Measurements from ENCODE around the gene KPNA3. TPM values are rescaled to one million over a fixed set of nuclear protein-coding genes. Genes with fewer than 3 reads are reported as not detected.

Gene KPNA3
- total RNA-seq, 2 donors from 2014 or later = 30.3 to 30.9 TPM

DNA sequence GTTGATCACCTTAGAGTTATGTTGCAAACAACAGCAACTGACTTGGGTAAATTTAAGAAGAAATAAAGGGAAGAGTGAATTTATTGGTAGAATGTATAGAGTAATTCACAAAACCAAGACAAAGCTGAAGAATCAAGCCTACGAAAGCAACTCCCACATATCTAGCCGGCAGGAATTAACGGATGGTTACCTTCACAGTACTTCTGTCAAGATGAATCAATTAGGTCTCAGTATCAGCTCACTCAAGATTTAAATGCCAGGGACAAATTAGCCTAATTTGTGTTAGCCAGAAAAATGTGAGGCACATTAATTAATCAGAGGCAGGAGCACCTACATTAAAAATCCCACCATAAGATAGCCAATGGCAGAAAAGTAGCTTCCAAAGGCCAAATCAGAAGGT is 10.7 kb downstream of the KPNA3 start:
- H3K4me3 ChIP-seq = no peak overlapping the region
- TF ChIP-seq, protein P1, sequence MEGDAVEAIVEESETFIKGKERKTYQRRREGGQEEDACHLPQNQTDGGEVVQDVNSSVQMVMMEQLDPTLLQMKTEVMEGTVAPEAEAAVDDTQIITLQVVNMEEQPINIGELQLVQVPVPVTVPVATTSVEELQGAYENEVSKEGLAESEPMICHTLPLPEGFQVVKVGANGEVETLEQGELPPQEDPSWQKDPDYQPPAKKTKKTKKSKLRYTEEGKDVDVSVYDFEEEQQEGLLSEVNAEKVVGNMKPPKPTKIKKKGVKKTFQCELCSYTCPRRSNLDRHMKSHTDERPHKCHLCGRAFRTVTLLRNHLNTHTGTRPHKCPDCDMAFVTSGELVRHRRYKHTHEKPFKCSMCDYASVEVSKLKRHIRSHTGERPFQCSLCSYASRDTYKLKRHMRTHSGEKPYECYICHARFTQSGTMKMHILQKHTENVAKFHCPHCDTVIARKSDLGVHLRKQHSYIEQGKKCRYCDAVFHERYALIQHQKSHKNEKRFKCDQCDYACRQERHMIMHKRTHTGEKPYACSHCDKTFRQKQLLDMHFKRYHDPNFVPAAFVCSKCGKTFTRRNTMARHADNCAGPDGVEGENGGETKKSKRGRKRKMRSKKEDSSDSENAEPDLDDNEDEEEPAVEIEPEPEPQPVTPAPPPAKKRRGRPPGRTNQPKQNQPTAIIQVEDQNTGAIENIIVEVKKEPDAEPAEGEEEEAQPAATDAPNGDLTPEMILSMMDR (IDR thresholded peaks at IDR 0.05) = no peak
- H3K4me1 ChIP-seq (ENCODE audit: control insufficient read depth in 1 of 2, low read depth in 2 of 2) = peaks cover 0 to 3% of the 10 kb centered on the region in 2 donors
- H3K27me3 ChIP-seq (replicated peaks; ENCODE audit: insufficient read depth) = no peaks in the 10 kb centered on the region
- no peaks in the 10 kb centered on the region for H3K36me3 ChIP-seq
- no peak for DNase-seq (ENCODE audit: low spot score)
- H3K9me3 ChIP-seq = no peaks in the 10 kb centered on the region
- ATAC-seq (ENCODE audit: insufficient number of reproducible peaks, low FRiP score, low read depth) = no peak
- no peak overlapping the region for H3K27ac ChIP-seq

- Histone ChIP-seq H3K4me3 (no peak overlapping the region), H3K27ac (no peak overlapping the region), H3K4me1 (ENCODE audit: control insufficient read depth in 1 of 2, low read depth in 2 of 2) (peaks cover 0 to 3% of the 10 kb centered on the region in 2 donors), H3K27me3 (replicated peaks; ENCODE audit: insufficient read depth) (no peaks in the 10 kb centered on the region), H3K36me3 (no peaks in the 10 kb centered on the region), H3K9me3 (no peaks in the 10 kb centered on the region)
- ATAC-seq (ENCODE audit: insufficient number of reproducible peaks, low FRiP score, low read depth) = no peak
- TF ChIP-seq, protein P1 (IDR thresholded peaks at IDR 0.05) = no peak
- DNase-seq (ENCODE audit: low spot score) = no peak
Observed at GRCh38 chr13:49779721-49780120, 12.8 kb downstream of the KPNA3 start.

- ATAC-seq (ENCODE audit: insufficient number of reproducible peaks, low FRiP score, low read depth) (no peak), DNase-seq (ENCODE audit: low spot score) (no peak)
- Histone ChIP-seq H3K4me3 (no peak overlapping the region), H3K27me3 (replicated peaks; ENCODE audit: insufficient read depth) (no peaks in the 10 kb centered on the region), H3K27ac (no peak overlapping the region), H3K36me3 (no peaks in the 10 kb centered on the region), H3K4me1 (ENCODE audit: control insufficient read depth in 1 of 2, low read depth in 2 of 2) (no peaks in the 10 kb centered on the region), H3K9me3 (no peaks in the 10 kb centered on the region)
- TF ChIP-seq, protein P1 (IDR thresholded peaks at IDR 0.05) = no peak
Observed at GRCh38 chr13:49777746-49778614, 14.5 kb downstream of the KPNA3 start.

DNA sequence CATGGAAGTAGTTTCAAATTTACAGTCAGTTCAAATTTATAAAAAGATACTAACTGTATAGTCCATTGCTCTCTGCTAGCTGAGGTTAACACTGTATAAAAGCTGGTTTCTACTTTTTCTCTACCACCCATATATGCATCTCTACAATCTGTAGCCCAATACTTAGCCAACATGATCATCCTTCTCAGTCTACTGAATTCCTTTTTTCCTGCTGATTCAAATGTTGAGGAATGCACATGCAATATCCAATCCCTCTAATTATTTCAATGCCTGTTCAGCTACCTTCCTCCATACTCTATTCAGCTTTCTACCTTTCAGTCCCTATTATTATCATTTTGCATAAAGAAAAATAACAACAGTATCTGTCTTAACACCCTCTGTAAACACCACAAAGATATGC is 15.6 kb downstream of the KPNA3 start:
- Histone ChIP-seq H3K4me3 (no peak overlapping the region), H3K27me3 (replicated peaks; ENCODE audit: insufficient read depth) (no peaks in the 10 kb centered on the region)

GRCh38 chr13:49774376-49775005 is 18.0 kb downstream of the KPNA3 start:
- ATAC-seq (ENCODE audit: insufficient number of reproducible peaks, low FRiP score, low read depth) (no peak), DNase-seq (ENCODE audit: low spot score) (no peak)
- H3K27me3 ChIP-seq (replicated peaks; ENCODE audit: insufficient read depth) = no peaks in the 10 kb centered on the region
- no peaks in the 10 kb centered on the region for H3K9me3 ChIP-seq
- H3K4me1 ChIP-seq (ENCODE audit: control insufficient read depth in 1 of 2, low read depth in 2 of 2) = no peaks in the 10 kb centered on the region
- no peaks in the 10 kb centered on the region for H3K36me3 ChIP-seq
- H3K4me3 ChIP-seq = no peak overlapping the region
- TF ChIP-seq, protein P1 (IDR thresholded peaks at IDR 0.05) = no peak
- H3K27ac ChIP-seq = no peak overlapping the region

More for the DNA sequence above, 15.6 kb downstream of the KPNA3 start:
- ATAC-seq (ENCODE audit: insufficient number of reproducible peaks, low FRiP score, low read depth) = no peak
- Histone ChIP-seq H3K27ac (no peak overlapping the region), H3K4me1 (ENCODE audit: control insufficient read depth in 1 of 2, low read depth in 2 of 2) (no peaks in the 10 kb centered on the region), H3K36me3 (no peaks in the 10 kb centered on the region), H3K9me3 (no peaks in the 10 kb centered on the region)
- TF ChIP-seq, protein P1 (IDR thresholded peaks at IDR 0.05) = no peak
- DNase-seq (ENCODE audit: low spot score) = no peak
